HepG2 (cell line): ENCODE results near the gene TRPT1. TPM values are rescaled to one million over a fixed set of nuclear protein-coding genes. Genes with fewer than 3 reads are reported as not detected.

Experiments used
- HNF4A ChIP-seq: sonication (generic); formaldehyde crosslinking; IDR thresholded peaks from 2 replicates; pipeline ENCODE4 v1.4.0; 2020; ENCODE audit warnings: missing genetic modification reagents
- KMT2B ChIP-seq: IDR thresholded peaks from 2 replicates; pipeline ENCODE4 v1.6.1; 2016; ENCODE audit warnings: missing genetic modification reagents, missing compliant biosample characterization
- MAF1 ChIP-seq: sonication (generic); formaldehyde crosslinking; IDR thresholded peaks from 2 replicates; pipeline ENCODE4 v1.5.0; 2020; ENCODE audit warnings: missing genetic modification reagents, borderline replicate concordance
- MXD4 ChIP-seq: IDR thresholded peaks from 2 replicates; pipeline ENCODE4 v1.6.1; 2016; ENCODE audit warnings: mild to moderate bottlenecking, missing biosample characterization, missing genetic modification reagents
- NFE2 ChIP-seq: sonication (generic); formaldehyde crosslinking; IDR thresholded peaks from 2 replicates; pipeline ENCODE4 v1.4.0; 2020; ENCODE audit warnings: missing genetic modification reagents
- TBP ChIP-seq: sonication (generic); formaldehyde crosslinking; IDR thresholded peaks from 2 replicates; pipeline ENCODE4 v1.5.0; 2020; ENCODE audit warnings: missing genetic modification reagents
- TMF1 ChIP-seq: sonication (generic); formaldehyde crosslinking; IDR thresholded peaks from 2 replicates; pipeline ENCODE4 v1.8.1; 2022; ENCODE audit warnings: low read depth, missing genetic modification reagents
- ZFP62 ChIP-seq: sonication (generic); formaldehyde crosslinking; IDR thresholded peaks from 2 replicates; pipeline ENCODE4 v1.4.0; 2020; ENCODE audit warnings: missing genetic modification reagents
- ZMAT3 ChIP-seq: sonication (generic); formaldehyde crosslinking; conservative IDR thresholded peaks from 2 replicates; pipeline ENCODE4 v1.7.0; 2021; ENCODE audit warnings: missing genetic modification reagents
- ZNF296 ChIP-seq: sonication (generic); formaldehyde crosslinking; conservative IDR thresholded peaks from 2 replicates; pipeline ENCODE4 v1.5.0; 2020; ENCODE audit warnings: mild to moderate bottlenecking, missing genetic modification reagents
- ZNF737 ChIP-seq: sonication (generic); formaldehyde crosslinking; IDR thresholded peaks from 2 replicates; pipeline ENCODE4 v1.5.0; 2020; ENCODE audit warnings: missing genetic modification reagents, mild to moderate bottlenecking, borderline replicate concordance
- ZSCAN30 ChIP-seq: sonication (generic); formaldehyde crosslinking; IDR thresholded peaks from 2 replicates; pipeline ENCODE4 v1.5.0; 2020; ENCODE audit warnings: mild to moderate bottlenecking, missing genetic modification reagents
- polyA plus RNA-seq, 8 experiments: library from polyadenylated mRNA; depleted of rRNA in 3 of 8; stranded (reverse) in 7 of 8; unstranded in 1 of 8; fragments of >200 nt; fragmentation: Illumina TruSeq in 4 of 8; extraction: Trizol in 4 of 8; gene quantifications; 2 replicates each; pipeline versions ENCODE4 v1.2.1 to v1.2.3, GENCODE V29; 2011 to 2016; ENCODE audit warnings: low read depth in 4 of 8, missing spikeins in 1 of 8, mixed read lengths in 1 of 8; ENCODE audit not compliant: insufficient read depth in 1 of 8
- total RNA-seq, 5 experiments: library from RNA; depleted of rRNA; stranded (reverse); fragments of >200 nt; fragmentation: Illumina TruSeq; extraction: Trizol; gene quantifications; 2 replicates each; pipeline ENCODE4 v1.2.3, GENCODE V29; 2016; ENCODE audit warnings: low read depth in 1 of 5
- TF ChIP-seq, protein P1 (sequence below): sonication (generic); formaldehyde crosslinking; IDR thresholded peaks from 2 replicates; pipeline ENCODE4 v1.4.0; 2020; ENCODE audit warnings: mild to moderate bottlenecking, missing genetic modification reagents
- TF ChIP-seq, protein P2 (sequence below): sonication (generic); formaldehyde crosslinking; IDR thresholded peaks from 2 replicates; pipeline ENCODE4 v1.5.0; 2020; ENCODE audit warnings: mild to moderate bottlenecking, missing genetic modification reagents, borderline replicate concordance
- TF ChIP-seq, protein P3 (sequence below): sonication (generic); formaldehyde crosslinking; IDR thresholded peaks from 2 replicates; pipeline ENCODE4 v1.4.0; 2020; ENCODE audit warnings: mild to moderate bottlenecking, missing genetic modification reagents

Gene TRPT1
- total and polyA plus RNA-seq, 2 of the 13 experiments (the other 11 are each of a cell fraction or from before 2014, with no cell fraction given) = 24.8 to 40.7 TPM

GRCh38 chr11:64185693-64186491 lies 40.1 kb downstream of the TRPT1 start, which contains the start of gene STIP1 (continued):
- TF ChIP-seq, protein P1, sequence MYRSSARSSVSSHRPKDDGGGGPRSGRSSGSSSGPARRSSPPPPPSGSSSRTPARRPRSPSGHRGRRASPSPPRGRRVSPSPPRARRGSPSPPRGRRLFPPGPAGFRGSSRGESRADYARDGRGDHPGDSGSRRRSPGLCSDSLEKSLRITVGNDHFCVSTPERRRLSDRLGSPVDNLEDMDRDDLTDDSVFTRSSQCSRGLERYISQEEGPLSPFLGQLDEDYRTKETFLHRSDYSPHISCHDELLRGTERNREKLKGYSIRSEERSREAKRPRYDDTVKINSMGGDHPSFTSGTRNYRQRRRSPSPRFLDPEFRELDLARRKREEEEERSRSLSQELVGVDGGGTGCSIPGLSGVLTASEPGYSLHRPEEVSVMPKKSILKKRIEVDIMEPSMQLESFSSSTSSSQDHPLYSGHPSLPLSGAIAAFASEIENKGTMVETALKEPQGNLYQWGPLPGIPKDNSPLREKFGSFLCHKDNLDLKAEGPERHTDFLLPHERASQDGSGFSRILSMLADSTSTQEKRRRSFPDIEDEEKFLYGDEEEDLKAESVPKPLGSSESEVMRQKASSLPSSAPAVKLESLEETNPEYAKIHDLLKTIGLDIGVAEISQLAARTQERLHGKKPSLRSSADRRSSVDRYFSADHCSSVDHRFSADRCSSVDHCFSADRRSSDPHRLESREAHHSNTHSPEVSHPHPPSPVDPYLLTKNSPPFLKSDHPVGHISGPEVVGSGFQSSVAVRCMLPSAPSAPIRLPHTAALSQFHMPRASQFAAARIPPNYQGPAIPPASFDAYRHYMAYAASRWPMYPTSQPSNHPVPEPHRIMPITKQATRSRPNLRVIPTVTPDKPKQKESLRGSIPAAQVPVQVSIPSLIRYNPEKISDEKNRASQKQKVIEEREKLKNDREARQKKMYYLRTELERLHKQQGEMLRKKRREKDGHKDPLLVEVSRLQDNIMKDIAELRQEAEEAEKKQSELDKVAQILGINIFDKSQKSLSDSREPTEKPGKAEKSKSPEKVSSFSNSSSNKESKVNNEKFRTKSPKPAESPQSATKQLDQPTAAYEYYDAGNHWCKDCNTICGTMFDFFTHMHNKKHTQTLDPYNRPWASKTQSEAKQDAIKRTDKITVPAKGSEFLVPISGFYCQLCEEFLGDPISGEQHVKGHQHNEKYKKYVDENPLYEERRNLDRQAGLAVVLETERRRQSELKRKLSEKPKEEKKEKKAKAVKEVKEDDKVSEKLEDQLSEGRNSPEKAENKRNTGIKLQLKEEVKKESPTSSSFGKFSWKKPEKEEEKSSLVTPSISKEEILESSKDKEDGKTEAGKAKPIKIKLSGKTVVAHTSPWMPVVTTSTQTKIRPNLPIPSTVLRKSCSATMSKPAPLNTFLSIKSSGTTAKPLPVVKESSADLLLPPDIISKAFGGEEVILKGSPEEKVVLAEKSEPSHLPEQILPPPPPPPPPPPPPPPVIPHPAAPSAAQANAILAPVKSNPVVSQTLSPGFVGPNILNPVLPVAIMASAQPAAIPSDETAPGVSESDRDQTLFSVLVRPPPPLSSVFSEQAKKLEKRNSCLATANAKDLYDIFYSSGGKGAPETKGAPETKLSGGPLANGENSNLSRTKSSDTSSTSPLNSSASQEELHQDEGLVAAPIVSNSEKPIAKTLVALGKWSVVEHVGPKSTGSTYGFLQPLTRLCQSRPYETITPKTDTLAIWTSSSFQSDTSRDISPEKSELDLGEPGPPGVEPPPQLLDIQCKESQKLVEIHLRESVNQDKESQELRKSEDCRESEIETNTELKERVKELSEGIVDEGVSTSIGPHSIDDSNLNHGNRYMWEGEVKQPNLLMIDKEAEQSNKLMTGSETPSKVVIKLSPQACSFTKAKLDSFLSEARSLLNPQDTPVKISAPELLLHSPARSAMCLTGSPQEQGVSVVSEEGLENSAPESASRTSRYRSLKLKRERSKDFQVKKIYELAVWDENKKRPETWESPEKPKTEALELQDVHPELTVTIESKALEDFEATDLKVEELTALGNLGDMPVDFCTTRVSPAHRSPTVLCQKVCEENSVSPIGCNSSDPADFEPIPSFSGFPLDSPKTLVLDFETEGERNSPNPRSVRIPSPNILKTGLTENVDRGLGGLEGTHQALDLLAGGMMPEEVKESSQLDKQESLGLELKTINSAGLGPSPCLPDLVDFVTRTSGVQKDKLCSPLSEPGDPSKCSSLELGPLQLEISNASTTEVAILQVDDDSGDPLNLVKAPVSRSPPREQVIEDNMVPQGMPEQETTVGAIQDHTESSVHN (CRISPR knock-in tag) = no peak
- TF ChIP-seq ZSCAN30 (CRISPR knock-in tag) (no peak), TBP (CRISPR knock-in tag) (no peak), MAF1 (no peak), MXD4 (CRISPR knock-in tag) (no peak; the same call in none of the 2 replicates), ZNF296 (CRISPR knock-in tag) (no peak), ZFP62 (CRISPR knock-in tag) (no peak), TMF1 (no peak; the same call in 1 of the 2 replicates), ZMAT3 (0 out of 2 replicates have a peak, but pooled peaks have one; percentile 10), NFE2 (CRISPR knock-in tag) (no peak), HNF4A (CRISPR knock-in tag) (no peak), KMT2B (CRISPR knock-in tag) (no peak), ZNF737 (CRISPR knock-in tag) (no peak)
- TF ChIP-seq, protein P2, sequence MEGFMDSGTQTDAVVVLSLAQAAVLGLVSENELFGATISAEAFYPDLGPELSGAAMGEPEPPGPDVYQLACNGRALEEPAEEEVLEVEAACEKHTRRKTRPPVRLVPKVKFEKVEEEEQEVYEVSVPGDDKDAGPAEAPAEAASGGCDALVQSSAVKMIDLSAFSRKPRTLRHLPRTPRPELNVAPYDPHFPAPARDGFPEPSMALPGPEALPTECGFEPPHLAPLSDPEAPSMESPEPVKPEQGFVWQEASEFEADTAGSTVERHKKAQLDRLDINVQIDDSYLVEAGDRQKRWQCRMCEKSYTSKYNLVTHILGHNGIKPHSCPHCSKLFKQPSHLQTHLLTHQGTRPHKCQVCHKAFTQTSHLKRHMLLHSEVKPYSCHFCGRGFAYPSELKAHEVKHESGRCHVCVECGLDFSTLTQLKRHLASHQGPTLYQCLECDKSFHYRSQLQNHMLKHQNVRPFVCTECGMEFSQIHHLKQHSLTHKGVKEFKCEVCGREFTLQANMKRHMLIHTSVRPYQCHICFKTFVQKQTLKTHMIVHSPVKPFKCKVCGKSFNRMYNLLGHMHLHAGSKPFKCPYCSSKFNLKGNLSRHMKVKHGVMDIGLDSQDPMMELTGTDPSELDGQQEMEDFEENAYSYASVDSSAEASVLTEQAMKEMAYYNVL (CRISPR knock-in tag) = 0 out of 2 replicates have a peak, but pooled peaks have one; percentile 42
- TF ChIP-seq, protein P3, sequence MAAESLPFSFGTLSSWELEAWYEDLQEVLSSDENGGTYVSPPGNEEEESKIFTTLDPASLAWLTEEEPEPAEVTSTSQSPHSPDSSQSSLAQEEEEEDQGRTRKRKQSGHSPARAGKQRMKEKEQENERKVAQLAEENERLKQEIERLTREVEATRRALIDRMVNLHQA (CRISPR knock-in tag) = no peak
